Activated CD4-positive, CD25-positive, alpha-beta regulatory T cell treated with anti-CD3 and anti-CD28 coated beads, Interleukin-2, amount 50 U/mL, for 72 hours (primary cell): ENCODE measurements around the gene HSPA12B.

Source experiments
- DNase-seq: peaks from one replicate; pipeline ENCODE4 v3.0.0; 2021

Gene HSPA12B

DNA sequence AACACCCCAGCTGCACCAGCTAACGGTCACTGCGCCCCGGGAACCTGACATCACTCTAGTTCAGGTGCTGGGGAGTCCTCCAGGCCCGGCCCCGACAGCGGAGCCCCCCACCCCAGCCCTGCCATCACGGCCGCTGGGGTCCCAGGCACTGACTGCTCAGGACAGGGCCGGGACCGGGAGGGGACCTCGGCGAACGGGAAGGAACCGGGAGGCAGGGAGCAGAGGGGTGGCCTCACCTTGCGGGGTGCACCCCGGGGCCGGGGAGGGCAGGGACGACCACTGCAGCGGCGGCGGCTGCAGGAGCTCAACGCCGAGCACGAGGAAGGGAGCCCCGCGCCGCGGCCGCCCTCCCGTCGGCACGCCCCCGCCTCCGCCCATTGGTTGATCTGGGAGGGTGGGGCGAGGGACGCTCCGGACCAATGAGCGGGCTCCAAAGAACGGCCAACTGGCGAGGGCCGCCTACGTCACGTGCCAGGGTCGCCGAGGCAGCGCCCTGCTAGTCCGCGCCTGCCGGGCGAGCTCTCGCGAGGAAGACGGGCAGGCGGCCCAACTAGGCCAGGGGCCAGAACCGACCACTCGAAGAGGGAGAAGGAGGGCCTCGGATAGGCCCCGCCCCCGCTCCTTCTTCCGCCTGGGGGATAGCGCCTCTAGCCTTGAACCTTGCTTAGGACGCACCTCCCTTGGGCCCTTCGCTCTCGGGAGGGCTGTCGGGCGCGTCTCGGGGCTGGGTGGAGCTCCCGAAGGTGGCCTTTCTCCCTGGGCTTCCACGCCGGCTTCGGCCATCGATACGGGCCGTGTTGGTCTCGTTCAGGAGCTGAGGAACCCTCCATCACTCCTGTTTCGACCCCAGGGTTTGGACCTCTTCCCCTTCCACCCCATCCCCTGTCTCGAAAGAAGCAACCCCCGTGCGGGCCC is 35.2 kb downstream of the HSPA12B start, which contains the start of gene ADISSP:
TSS of gene ADISSP (minus strand) at position 327 of the 915 bp plus-strand sequence. CDS start 7,653 bp downstream, outside the sequence.
- peak; percentile 97 for DNase-seq

DNA sequence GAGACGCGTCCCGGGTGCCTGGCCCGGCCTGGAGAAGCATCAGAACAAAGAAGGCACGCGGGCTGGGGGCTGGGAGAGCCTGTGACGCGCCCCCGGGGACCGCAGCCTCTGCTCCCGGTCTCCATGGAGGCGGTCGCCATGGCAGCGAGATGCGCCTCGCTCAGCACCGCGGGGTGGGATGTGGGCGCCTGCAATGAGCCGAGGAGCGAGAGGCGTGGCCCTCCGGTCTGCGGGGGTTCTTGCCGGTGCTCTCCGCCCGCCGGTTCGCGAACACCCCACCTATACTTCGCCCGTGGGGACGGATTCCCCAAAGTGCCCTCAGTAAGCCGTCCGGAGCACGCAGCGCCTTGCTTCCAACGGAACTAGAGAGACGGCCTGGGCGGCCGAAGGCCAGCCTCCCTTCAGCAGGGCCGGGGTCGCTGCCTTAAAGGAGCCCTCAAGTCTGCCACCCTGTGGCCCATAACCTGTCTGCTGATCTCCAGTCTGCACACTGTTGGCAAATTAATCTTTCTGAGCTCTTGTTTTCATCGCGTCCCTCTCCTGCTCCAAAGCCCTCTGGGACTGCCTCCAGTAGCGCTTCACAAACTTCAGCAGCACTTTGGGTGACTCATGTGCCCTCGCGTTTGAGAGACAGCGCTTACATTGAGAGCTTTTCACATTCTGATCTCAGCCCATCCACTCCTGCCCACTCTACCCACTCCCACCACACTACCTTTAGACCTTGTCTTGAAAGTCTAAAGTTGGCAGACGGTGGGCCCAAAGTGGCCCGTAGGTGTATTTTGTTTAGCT is 36.1 kb downstream of the HSPA12B start:
- peak; percentile 76 for DNase-seq

DNA sequence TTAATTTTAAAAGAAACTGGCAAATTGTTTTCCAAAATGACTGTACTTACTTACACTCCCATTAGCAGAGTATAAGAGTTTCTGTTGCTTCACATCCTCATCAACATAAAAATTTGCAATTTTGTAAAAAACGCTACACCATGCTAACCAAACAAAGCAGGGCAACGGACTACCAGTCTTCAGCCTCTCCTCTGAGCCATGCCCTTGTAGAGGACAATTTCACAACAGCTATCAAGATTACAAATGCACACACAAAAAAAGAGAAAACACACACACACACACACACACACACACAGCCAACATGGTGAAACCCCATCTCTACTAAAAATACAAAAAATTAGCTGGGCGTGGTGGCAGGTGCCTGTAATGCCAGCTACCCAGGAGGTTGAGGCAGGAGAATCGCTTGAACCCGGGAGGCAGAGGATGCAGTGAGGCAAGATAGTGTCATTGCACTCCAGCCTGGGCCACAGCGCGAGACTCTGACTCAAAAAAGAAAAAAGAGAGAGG is 39.1 kb downstream of the HSPA12B start:
- DNase-seq: no peak

GRCh38 chr20:3775457-3776108 is 43.1 kb downstream of the HSPA12B start:
- no peak for DNase-seq

GRCh38 chr20:3777381-3777715 is 44.9 kb downstream of the HSPA12B start:
- no peak for DNase-seq

GRCh38 chr20:3777716-3778629 is 45.5 kb downstream of the HSPA12B start:
- DNase-seq: peak; percentile 63

- DNase-seq: no peak
These were observed 46.5 kb downstream of the HSPA12B start for GRCh38 chr20:3778976-3779375.

- no peak for DNase-seq
These were observed 48.8 kb downstream of the HSPA12B start, which contains the start of gene SPEF1 for GRCh38 chr20:3781153-3781910. SPEF1 (minus strand) TSS chr20:3781448; CDS start chr20:3781287, 161 bp downstream.

DNA sequence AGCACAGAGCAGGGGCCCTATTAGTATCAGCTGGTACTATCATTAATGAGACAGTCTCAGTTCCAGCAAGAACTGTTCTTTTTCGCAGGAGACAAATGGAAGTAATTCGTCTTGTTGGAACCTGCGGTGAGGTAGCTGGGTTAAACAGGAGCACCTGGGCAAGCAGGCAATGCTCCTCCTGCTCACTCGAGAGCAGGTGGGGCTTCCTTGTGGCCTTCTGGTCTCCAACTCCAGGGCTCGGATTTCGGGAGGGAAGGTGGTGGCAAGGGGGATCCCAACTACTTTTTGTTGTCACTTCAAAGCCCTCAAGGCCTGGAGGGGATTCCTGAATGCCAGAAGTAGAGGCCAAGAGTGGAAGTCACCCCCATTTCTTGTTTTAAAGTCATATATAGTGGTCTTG is 50.1 kb downstream of the HSPA12B start:
- DNase-seq: no peak

- DNase-seq: no peak
These were observed 50.6 kb downstream of the HSPA12B start for GRCh38 chr20:3783068-3783489.

DNA sequence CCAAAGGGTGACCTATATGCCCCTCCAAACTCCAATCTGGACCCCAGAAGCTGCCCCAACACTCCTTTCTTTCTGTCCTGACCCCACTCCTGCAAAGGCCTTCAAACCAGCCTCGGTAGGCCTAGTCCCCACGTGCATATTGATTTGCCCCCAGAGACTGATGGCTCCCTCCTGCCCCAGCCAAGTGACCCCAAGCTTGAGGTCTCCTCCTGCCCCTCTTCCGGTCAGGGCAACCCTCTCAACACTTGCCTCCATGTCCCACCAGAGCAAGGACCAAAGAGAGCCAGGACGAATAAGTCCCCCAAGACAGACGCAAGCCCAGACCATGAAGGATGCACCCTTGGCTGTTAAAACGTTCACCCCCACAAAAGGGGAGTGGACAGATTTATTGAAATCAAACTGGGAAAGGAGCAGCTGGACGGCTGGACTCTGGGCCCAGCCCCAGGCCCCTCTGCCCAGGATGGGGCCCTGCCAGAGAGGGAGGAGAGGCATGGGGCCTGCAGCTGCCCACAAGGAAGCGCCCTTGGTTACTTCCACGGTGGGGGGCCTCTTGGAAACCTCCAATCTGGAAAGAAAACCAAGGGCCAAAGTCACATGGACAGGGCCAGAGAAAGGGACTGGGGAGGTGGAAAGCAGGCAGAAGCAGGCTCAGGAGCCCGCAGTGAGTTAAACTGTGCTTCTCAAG is 51.2 kb downstream of the HSPA12B start:
- no peak for DNase-seq

- DNase-seq: no peak
These were observed 51.9 kb downstream of the HSPA12B start for GRCh38 chr20:3784216-3784853.

DNA sequence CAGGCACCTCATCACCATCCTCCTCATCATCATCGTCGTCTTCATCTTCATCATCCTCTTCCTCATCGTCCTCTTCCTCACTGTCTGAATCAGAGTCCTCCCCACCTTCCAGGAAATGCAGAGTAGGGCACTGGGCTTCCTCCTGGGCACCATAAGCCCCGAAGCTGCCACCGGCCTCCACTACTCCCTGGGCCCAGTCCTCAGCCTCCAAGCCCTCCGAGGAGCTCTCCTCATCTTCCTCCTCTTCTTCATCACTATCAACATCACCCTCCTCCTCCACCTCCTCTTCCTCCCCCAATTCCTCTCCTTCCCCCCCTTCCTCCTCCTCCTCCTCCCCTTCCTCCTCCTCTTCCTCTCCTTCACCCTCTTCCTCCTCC is 52.4 kb downstream of the HSPA12B start:
- no peak for DNase-seq

GRCh38 chr20:3785240-3786125 is 53.0 kb downstream of the HSPA12B start:
- DNase-seq: no peak

DNA sequence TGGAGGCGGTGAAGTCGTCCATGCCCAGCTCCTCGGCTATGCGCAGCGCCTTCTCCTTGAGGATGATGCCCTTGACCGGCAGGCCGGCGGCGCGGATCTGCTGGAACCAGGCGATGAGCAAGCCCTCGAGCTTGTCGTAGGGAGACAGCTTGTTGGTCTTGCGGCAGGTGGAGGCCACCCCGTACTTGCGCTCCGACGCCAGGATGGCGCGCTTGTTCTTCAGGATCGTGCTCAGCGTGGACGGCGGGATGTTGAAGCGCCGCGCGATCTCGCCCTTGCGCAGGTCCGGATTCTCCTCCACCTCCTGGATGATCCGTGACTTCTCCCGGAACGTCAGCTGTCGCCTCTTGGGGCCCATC is 53.6 kb downstream of the HSPA12B start:
- DNase-seq: peak; percentile 54

GRCh38 chr20:3786665-3787323 is 54.3 kb downstream of the HSPA12B start, which contains the start of gene CENPB:
CENPB (minus strand) TSS chr20:3786740; CDS start chr20:3786483, 257 bp downstream.
- peak; percentile 97 for DNase-seq

DNA sequence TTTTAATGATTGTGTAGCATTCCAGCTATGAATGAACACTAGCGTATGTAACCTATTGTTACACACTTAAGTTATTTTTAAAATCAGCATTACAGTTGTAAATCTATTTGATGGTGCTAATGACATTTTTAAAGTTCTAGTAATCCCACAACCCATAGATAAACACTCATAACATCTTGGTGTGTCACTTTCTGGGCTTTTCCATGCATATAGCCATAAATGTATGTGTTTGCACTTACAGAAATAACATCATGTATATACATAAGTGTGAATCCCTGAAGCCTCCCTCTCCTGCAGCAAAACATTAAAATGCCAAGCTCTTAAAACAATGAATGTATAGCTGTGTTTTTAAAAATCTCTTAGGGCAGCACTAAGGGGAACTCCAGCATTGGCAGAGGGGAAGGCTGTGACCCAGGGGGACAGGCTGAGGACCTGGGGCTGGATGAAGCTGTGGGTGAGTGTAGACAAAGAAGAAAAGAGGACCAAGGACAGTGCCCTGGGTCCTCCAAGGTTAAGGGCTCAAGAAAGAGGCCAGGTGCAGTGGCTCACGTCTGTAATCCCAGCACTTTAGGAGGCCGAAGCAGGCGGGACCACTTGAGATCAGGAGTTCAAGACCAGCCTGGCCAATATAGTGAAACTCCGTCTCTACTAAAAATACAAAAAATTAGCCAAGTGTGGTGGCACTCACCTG is 55.0 kb downstream of the HSPA12B start:
- no peak for DNase-seq

GRCh38 chr20:3788685-3789155 is 56.2 kb downstream of the HSPA12B start:
- DNase-seq: no peak
